GM08714 (cell line): ENCODE measurements around the gene ZNF664.

Experiments used
- H3K4me3 ChIP-seq: fragments of 200-500 bp; sonication (Bioruptor generic); 2 replicates; pipeline ENCODE4 v1.5.1; 2014; ENCODE audit warnings: mild to moderate bottlenecking, low read length, inconsistent platforms
- ZNF274 ChIP-seq: IDR thresholded peaks from 2 replicates; pipeline ENCODE4 v1.6.1; 2012; ENCODE audit warnings: mild to moderate bottlenecking, low read depth, low read length

ZNF664 gene

DNA sequence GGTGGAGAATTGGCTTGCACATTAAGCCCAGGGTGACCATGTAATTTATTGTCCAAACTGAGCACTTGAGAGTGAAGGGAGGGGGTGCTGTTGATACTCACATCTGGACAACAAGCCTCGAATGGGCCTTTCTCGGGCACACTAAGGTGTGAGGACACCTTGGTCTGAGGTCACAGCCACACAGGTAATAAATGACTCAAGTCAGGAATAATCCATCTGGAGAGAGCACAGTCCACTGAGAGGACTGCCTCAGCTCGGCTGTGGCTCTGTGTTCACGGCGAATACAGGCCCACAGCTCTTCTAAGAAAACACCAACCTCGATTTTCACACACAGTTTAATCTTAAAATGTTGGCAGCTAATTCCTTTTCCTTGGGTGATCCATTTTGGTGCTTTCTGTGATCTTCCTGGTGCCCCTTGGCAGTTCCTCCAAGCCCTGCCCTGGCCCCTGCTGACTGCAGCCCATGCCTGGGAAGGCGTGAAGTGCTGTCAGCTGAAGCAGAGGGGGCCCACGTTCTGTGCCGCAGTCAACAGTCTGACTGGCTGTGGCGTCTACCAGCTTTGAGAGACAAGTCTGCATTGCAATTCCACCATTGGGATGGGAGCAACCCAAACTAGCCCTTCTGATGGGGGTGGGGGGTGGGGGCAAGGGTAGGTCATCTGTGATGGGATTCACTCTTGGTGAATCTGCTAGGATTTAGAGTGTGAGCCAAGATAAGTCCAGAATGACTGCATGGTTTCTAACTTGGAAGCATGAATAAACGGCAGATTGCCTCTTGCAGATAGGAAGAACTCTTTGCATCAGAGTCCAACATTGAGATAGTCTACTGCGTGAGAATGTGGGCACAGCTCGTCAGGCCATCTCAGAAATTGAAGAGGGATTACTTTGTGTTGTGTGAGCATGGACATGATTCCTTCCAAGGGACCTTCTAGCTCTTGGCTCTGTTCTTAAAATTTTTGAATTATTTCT lies 42.8 kb downstream of the ZNF664 start:
- no peak overlapping the region for H3K4me3 ChIP-seq
- no peak for TF ChIP-seq ZNF274

DNA sequence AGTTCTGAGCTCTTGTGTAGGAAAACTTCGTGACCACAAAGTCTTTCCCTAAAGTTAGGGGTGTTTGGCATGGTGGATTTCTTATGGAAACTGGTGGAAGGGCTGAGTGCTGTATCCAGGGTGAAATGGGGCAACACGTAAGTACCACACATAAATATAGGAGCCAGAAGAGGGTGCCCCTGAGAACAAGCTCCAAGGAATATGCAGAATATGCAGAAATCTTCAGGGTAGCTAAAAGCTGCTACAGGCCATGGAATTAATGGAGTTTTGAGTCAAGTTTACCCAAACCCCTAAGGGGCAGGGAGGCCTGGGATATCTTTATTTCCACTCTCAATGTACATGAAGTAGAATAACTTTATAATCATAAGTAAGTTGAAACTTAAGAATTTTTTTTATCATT lies 44.0 kb downstream of the ZNF664 start:
- no peak overlapping the region for H3K4me3 ChIP-seq
- TF ChIP-seq ZNF274, result no peak

DNA sequence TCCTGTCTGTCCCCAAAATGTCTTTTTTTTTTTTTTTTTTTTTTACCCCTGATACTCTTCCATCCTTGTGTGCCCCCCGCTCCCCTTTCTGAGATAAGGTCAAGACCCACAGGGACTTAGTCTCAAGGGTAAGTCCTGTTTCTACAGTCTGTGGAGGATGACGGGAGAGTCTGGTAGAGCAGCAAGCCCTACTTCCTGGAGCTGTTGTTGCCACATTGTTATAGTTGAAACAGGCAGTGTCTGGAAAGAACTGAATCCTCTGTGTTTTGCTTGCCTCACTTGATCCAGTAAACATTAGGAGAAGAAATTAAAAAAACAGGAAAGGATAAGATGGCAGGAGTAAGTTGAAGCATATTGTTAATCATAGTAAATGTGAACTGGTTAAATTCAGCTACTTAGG lies 45.5 kb downstream of the ZNF664 start:
- no peak for TF ChIP-seq ZNF274
- H3K4me3 ChIP-seq, result no peak overlapping the region

DNA sequence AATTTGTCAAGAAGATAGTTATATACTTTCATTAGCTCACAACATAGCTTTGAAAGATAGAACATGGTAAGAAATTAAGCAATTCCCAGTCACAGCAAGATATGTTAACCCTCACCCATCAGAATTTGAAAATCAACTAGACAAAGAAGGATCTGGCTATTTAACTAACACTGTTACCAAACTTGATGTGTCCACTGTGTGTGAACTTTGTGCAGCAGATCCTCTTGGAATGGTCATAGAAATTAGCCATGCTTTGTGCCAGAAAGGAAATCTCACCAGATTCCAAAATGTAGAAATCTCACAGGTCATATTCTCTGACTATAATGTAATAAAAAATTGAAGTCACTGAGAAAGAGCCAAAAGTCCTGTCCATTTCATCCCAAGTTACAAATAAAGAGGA lies 46.1 kb downstream of the ZNF664 start:
- no peak overlapping the region for H3K4me3 ChIP-seq
- no peak for TF ChIP-seq ZNF274

DNA sequence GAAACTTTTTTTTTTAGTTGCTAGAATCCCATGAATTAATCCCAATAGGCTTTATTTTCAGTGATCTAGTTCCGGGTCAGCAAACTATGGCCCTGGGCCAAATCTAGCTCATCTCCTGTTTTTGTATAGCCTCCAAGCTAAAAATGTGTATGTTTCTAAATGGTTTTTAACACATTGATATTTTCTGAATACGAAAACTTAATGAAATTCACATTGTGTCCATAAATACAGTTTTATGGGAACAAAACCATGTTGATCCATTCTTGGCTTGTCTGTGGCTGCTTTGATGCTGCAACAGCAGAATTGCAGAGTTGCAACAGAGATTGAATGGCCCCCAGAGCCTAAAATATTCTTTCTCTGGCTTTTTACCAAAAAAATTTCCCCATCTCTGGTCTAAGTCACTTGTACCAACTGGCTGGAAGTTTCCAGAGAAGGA lies 47.5 kb downstream of the ZNF664 start:
- no peak overlapping the region for H3K4me3 ChIP-seq
- no peak for TF ChIP-seq ZNF274

DNA sequence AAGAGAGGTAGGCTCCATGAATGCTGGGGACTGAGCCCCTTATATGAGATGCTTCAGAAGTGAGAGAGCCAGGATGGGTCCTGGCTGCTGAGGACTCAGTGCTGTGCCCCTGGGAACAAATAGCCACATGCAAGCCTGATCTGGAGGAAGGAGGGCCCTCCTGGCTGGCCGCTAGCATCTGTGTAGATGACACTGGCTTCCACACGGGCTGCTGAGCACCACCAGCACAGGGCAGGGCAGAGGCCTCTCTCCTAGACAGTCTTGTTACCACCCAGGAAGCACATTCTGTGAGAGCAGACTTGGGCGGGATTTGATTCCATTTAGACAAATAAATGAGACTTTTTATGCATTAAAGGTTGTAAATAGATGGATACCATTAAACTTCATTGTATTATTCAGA lies 48.0 kb downstream of the ZNF664 start:
- no peak overlapping the region for H3K4me3 ChIP-seq
- no peak for TF ChIP-seq ZNF274

DNA sequence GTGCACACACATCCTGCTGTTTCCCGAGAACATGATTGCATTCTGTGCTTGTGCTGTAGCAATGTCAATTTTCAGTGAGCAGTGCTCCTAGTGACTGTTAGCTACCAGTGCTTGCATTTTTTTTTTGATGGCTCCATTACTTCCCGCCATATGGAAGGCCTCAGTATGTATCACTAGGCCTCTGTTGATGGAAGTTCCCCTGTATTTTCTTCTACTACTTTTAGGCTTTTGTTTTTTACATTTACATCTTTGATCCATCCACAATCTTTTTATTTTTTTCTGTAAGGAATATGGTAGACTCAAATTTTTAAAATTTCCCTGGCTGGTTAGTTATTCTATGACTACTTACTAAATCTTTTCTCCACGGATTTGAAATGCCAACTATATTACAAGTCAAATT lies 49.1 kb downstream of the ZNF664 start:
- H3K4me3 ChIP-seq, result no peak overlapping the region
- no peak for TF ChIP-seq ZNF274

DNA sequence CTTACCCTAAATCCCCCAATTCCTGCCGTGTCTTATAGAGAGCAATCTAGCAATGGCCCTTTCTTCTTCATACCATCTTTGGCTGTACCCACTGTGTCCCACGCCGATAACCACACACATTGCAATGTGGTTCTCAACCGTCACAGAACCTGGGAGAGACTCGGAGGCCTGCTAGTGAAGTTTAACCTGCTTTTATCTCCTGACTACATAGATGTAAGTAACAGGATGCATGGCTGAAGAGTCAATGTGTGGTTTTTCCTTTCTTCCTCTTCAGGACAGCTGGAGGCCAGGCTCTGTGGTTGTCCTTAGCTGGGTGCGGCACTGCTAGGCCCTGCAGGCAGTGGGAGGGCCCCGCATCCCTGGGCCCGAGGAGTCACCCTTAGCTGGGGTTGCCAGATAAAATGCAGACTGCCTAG lies 51.3 kb downstream of the ZNF664 start:
- no peak overlapping the region for H3K4me3 ChIP-seq
- TF ChIP-seq ZNF274, result no peak

DNA sequence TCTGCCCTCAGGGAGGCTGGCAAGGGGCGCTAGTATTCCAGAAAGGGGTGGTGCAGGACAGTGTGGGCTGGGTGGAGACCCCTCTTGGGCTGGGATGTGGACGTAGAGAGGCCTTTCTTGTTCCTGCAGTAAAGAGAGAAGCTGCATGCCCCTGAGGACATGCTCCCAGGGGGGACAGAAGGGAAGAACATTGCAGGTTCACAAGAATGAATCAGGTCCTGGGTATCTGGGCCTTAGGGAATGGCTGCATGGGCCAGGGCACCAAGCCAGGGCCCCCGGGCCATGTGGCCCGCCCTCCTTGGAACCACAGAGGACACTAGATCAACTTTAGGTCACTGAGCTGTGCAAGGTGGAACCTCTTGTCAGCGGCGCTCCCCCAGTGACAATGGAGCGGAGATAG lies 51.8 kb downstream of the ZNF664 start:
- no peak overlapping the region for H3K4me3 ChIP-seq
- no peak for TF ChIP-seq ZNF274

DNA sequence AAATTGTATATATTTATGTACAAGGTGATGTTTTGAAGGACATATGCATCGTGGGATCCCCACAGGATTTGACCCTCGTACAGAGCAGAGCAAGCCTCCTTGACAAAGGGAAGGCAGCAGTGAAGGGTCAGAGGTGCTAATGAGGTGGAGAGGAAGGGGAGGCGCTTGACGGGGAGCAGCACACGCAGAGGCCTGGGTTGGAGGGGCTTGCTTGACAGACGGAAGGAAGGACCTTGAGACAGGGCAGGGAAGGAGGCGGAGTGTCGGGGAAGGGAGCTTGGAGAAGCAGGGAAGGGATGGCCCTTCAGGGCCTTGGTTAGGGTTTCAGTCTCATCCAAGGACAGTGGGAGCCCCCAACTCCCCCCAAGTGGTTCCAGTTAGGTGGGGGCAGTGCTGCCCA lies 52.6 kb downstream of the ZNF664 start:
- no peak for TF ChIP-seq ZNF274

DNA sequence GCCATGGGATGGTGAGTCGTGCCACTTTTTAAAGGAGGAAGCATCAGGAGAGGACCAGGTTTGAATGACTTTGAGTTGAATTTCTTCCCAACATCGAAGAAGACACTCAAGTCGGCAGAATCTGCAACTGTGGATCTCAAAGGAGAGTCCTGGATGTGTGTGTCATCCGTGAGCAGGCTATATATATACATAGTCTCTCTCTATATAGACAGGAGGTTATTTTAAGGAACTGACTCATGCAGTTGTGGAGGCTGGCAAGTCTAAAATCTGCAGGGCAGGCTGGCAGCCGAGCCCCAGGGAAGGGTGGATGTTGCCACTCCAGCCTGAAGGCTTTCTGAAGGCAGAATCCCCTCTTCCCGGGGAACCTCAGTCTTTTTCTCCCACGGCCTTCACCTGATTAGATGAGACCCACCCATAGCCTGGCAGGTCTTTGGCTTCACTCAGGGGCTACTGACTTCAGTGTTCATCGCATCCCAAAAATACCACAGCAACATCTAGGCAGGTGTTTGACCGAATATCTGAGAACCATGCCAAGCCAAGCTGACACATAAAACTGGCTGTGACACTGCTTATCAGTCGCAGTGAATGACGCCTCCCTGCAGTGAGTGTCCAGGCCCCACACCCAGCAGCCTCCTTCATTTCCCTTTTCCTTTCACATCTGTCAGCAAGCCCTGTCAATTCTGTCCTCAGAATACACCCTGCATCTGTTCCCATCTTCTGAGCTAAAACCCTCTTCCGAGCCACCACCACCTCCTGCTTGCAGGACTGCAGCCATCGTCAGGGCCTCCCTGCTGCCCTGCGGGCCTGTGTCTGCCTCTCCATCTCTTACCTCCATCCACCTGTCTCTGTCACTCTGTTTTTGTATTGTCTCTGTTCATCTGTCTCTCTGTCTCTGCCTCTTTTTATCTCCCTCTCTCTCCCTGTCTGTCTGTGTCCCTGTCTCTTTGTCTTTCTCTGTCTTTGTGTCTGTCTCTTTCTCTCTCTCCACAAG lies 54.0 kb downstream of the ZNF664 start:
- TF ChIP-seq ZNF274, result no peak
- no peak overlapping the region for H3K4me3 ChIP-seq

More for the DNA sequence above, 52.6 kb downstream of the ZNF664 start:
- H3K4me3 ChIP-seq, result no peak overlapping the region

DNA sequence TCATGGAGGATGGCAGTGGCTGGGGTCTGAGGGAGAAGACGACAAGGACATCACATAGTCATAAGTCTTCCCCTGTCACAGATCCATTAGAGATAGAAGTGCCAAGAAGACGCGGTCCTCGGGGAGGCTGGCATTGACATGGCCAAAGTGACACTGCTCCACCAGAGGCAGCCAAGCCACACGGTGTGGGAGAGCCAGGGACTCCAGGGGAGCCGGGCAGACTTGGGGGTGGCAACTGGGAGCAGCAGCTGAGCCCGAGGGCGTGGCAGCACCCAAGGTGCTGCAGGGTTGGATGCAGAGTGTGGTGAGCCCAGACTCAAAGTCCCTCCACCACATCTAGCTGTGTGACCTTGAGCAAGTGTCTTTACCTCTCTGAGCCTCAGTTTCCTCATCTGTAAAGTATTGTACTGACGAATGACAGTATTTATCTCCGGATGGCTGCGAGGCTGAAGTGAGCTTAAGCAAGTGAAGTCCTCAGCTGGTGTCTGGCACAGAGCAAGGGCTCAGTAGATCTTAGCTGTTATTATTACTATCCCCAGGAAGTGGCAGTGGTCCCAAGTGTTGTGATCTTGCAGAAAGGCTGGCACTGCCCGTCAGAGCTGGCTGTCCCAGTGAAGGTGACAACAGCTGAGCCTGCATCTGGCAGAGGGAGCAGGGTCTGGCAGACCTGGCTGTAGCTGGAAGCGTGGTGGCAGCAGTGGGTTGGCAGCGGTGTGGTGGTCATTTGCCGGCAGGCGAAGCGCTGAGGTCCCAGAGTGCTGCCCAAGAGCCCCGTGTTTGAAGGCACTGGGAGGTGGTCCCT lies 54.9 kb downstream of the ZNF664 start:
- TF ChIP-seq ZNF274, result no peak
- no peak overlapping the region for H3K4me3 ChIP-seq

DNA sequence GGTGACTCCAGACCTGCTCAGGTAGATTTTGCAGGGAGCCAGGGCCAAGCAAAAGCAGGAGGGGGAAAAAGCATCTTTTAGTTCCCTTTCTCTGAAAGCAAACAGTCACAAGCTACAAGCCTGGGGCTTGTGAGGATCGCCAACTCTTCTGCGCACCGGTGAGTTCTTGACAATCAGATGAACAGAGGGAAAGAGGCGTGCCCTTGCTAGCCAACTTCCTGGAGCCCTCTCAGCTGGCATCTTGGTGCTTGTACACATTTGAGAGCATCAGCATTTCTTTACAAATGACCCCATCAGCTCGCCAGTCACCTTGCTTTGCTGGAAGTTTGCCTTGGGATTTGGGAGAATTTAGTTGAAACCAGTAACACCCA lies 55.5 kb downstream of the ZNF664 start:
- TF ChIP-seq ZNF274, result no peak
- H3K4me3 ChIP-seq, result no peak overlapping the region

DNA sequence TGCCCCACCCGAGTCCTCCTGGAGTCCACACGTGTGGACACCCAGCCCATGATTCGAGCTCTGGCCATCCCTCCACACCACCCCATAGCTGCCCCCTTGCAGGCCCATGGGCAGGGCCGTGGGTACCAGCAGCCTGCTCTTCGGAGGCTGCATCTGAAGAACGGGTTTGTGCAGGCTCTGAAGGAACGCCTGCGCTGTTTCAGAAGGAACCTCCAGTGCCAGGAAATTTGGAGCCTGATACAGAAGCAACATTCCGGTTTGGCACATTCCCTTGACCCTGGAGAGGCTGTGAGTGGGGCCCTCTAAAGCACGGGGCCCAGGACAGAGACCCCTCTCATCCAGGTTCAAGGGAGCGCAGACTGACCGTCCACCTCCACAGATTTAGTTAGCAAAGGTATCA lies 57.0 kb downstream of the ZNF664 start:
- TF ChIP-seq ZNF274, result no peak

DNA sequence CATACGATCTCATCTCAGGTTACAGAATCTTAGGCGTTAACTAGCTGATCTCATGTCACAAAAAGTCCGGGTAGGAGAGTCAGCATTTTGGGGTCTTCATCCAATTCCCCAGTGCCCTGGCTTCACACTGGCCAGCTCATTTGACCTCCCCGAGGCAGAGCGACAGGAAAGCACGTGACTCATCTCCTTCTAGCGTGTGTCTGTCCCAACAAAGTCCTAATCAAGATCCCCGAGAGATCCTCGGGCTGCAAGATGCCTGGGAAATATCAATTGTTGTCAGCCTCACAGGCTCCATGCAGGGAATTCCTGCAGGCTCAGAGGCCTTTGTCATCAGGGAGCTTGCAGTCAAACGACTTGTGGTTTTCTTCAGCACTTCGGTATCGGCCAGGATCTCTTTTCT lies 57.5 kb downstream of the ZNF664 start:
- TF ChIP-seq ZNF274, result no peak
- H3K4me3 ChIP-seq, result no peak overlapping the region

More for the DNA sequence above, 57.0 kb downstream of the ZNF664 start:
- H3K4me3 ChIP-seq, result no peak overlapping the region
